Mesothelial cell of epicardium (in vitro differentiated cells): ENCODE results near the gene KIAA0319L. TPM values are rescaled to one million over a fixed set of nuclear protein-coding genes. Genes with fewer than 3 reads are reported as not detected.
A peak's percentile ranks its signal among the peaks of the same experiment; 100 is the strongest.

Experiments
- DNase-seq, 2 experiments: peaks; one replicate each; pipeline ENCODE4 v3.0.0; 2021; ENCODE audit warnings: low spot score in 2 of 2; ENCODE audit not compliant: unreplicated experiment in 2 of 2
- H3K27ac Mint-ChIP-seq: 2 replicates; pipeline ENCODE4 v1.8.0; 2021; ENCODE audit warnings: mixed read lengths
- H3K27me3 Mint-ChIP-seq: 2 replicates; pipeline ENCODE4 v1.8.0; 2021; ENCODE audit warnings: low read depth, mixed read lengths
- H3K36me3 Mint-ChIP-seq: 2 replicates; pipeline ENCODE4 v1.8.0; 2021; ENCODE audit warnings: mixed read lengths
- H3K4me1 Mint-ChIP-seq: 2 replicates; pipeline ENCODE4 v1.8.0; 2021; ENCODE audit warnings: mixed read lengths
- H3K4me3 Mint-ChIP-seq: 2 replicates; pipeline ENCODE4 v1.8.0; 2021; ENCODE audit warnings: mild to moderate bottlenecking, moderate library complexity, mixed read lengths
- H3K9me3 Mint-ChIP-seq: 2 replicates; pipeline ENCODE4 v1.8.0; 2021; ENCODE audit warnings: mixed read lengths
- total RNA-seq: library from RNA; stranded (reverse); gene quantifications from 3 replicates; pipeline ENCODE4 v1.2.1, GENCODE V29; 2021
- TF ChIP-seq, protein P1 (sequence below): fragments of 200-600 bp; sonication (generic); IDR thresholded peaks from one replicate; pipeline ENCODE4 v1.5.0; 2021; ENCODE audit warnings: antibody characterized with exemption; ENCODE audit not compliant: unreplicated experiment

KIAA0319L gene
- total RNA-seq, 1 donor from 2014 or later = 72.5 TPM

DNA sequence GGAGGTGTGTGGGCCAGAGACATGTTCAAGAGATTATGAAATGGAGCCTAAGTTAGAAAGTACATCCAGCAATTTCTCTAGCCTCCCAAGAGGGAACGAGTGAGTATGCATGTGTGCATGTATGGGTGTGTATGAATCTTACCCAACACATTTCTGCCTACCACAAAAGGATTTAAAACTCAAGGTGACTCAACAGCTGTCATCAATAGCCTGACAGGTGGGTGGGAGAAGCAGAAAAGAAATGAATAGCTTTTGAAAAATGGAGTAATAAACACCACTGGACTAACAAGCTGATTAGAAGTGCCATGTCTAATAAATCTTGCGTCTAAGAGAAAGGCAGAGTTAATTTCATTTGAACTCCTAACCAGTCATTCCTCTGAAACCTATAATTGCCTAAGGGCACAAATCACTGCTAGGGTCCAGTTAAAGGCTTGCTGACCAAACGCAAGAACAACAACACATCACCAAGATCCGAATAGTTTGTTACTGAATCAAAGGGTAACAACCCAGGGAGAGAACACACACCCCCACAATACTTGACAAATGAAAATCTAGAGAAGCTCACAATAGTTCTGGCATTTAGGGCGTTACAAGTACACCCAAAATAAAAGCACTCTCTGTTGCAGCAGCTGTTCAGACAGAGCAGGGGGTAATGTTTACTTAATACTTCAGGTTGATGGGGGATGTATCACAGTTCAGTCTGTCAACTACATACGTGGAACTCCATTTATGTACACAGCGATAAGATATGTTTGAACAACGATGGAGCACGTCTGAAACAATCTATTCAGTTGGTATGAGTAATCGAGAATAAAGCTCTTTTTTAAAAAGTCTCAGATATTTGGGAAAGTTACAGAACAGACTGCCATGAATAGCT lies 1.4 kb downstream of the KIAA0319L start:
- H3K36me3 Mint-ChIP-seq = peaks cover 5% of the 10 kb centered on the region
- no peak for DNase-seq
- no peaks in the 10 kb centered on the region for H3K27me3 Mint-ChIP-seq
- peak overlapping the region; percentile 73 for H3K27ac Mint-ChIP-seq
- TF ChIP-seq, protein P1, sequence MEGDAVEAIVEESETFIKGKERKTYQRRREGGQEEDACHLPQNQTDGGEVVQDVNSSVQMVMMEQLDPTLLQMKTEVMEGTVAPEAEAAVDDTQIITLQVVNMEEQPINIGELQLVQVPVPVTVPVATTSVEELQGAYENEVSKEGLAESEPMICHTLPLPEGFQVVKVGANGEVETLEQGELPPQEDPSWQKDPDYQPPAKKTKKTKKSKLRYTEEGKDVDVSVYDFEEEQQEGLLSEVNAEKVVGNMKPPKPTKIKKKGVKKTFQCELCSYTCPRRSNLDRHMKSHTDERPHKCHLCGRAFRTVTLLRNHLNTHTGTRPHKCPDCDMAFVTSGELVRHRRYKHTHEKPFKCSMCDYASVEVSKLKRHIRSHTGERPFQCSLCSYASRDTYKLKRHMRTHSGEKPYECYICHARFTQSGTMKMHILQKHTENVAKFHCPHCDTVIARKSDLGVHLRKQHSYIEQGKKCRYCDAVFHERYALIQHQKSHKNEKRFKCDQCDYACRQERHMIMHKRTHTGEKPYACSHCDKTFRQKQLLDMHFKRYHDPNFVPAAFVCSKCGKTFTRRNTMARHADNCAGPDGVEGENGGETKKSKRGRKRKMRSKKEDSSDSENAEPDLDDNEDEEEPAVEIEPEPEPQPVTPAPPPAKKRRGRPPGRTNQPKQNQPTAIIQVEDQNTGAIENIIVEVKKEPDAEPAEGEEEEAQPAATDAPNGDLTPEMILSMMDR = no peak
- no peaks in the 10 kb centered on the region for H3K9me3 Mint-ChIP-seq
- H3K4me3 Mint-ChIP-seq = peak overlapping the region; percentile 95
- peaks cover 35% of the 10 kb centered on the region for H3K4me1 Mint-ChIP-seq

DNA sequence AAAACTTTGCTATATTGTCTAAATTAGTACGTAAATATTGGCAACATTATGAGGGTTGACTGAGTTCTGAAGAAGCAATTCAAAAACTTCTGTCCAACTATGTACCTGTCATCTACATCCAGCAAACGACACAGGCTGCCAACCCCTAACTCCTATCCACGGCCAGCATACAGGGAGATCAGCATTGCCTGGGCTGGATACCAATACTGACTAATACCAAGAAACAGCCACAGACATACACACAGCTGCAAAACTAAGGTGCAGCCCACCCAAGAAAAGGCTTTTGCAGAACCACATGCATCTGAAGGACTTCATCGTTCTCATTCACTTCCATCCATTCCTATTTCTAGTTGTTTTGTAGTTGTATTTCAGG lies 2.0 kb downstream of the KIAA0319L start:
- Mint-ChIP-seq H3K9me3 (no peaks in the 10 kb centered on the region), H3K4me1 (peaks cover 35% of the 10 kb centered on the region), H3K27ac (peak overlapping the region; percentile 77), H3K27me3 (no peaks in the 10 kb centered on the region), H3K4me3 (peak overlapping the region; percentile 95), H3K36me3 (peaks cover 5% of the 10 kb centered on the region)
- TF ChIP-seq, protein P1 = no peak
- no peak for DNase-seq

GRCh38 chr1:35554266-35555211 lies 2.7 kb downstream of the KIAA0319L start:
- H3K27ac Mint-ChIP-seq = peak overlapping the region; percentile 77
- no peak overlapping the region for H3K4me3 Mint-ChIP-seq
- H3K27me3 Mint-ChIP-seq = no peaks in the 10 kb centered on the region

GRCh38 chr1:35553851-35554250 lies 3.4 kb downstream of the KIAA0319L start:
- Mint-ChIP-seq H3K9me3 (no peaks in the 10 kb centered on the region), H3K4me1 (peaks cover 35% of the 10 kb centered on the region), H3K4me3 (no peak overlapping the region), H3K27me3 (no peaks in the 10 kb centered on the region), H3K36me3 (peaks cover 9% of the 10 kb centered on the region), H3K27ac (peak overlapping the region; percentile 77)
- no peak for DNase-seq
- TF ChIP-seq, protein P1 = no peak

More at GRCh38 chr1:35554266-35555211, 2.7 kb downstream of the KIAA0319L start:
- no peak for DNase-seq
- Mint-ChIP-seq H3K9me3 (no peaks in the 10 kb centered on the region), H3K36me3 (peaks cover 5% of the 10 kb centered on the region), H3K4me1 (peaks cover 35% of the 10 kb centered on the region)
- TF ChIP-seq, protein P1 = no peak

- no peak overlapping the region for H3K4me3 Mint-ChIP-seq
- peaks cover 2% of the 10 kb centered on the region for H3K9me3 Mint-ChIP-seq
- H3K36me3 Mint-ChIP-seq = peaks cover 29% of the 10 kb centered on the region
Measured at GRCh38 chr1:35546614-35547013, 10.6 kb downstream of the KIAA0319L start.

More at GRCh38 chr1:35546614-35547013, 10.6 kb downstream of the KIAA0319L start:
- Mint-ChIP-seq H3K27me3 (no peaks in the 10 kb centered on the region), H3K27ac (no peak overlapping the region), H3K4me1 (peaks cover 19% of the 10 kb centered on the region)
- TF ChIP-seq, protein P1 = no peak
- no peak for DNase-seq
